T follicular helper cell (primary cell): ENCODE data around the gene MRPS12.

Experiments used
- DNase-seq: peaks from one replicate; pipeline ENCODE4 v3.0.0-alpha.2; 2020; ENCODE audit warnings: low read depth

MRPS12 gene

DNA sequence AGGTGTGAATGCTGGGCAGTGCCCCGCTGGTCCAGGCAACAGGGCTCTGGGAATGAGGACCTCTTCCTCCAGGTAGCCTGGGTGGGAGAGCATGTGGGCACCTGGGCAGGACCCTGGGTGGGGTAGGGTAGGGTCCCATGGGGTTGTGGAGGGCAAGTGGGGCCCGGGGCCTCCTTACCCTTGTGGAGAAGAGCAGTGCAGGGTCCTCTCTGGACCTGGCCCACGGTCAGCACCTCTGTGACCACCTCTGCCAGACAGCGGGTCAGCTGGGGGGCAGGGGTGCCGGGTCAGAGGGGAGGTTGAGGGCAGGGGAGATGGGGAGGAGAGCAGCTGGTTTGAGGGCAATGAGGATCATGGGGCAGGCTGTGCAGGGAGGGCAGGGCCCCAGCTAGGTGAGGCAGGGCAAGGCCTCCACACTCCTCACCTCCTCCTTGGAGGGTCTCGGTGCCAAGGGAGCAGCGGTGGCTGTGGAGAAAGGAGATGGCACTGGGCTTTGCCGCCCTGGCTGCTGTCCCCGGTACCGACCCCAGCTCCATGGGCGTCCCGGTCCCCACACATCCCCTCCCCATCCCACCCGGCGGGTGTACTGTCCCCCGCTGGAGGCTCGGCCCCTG lies 19.2 kb upstream of the MRPS12 start:
- no peak for DNase-seq

DNA sequence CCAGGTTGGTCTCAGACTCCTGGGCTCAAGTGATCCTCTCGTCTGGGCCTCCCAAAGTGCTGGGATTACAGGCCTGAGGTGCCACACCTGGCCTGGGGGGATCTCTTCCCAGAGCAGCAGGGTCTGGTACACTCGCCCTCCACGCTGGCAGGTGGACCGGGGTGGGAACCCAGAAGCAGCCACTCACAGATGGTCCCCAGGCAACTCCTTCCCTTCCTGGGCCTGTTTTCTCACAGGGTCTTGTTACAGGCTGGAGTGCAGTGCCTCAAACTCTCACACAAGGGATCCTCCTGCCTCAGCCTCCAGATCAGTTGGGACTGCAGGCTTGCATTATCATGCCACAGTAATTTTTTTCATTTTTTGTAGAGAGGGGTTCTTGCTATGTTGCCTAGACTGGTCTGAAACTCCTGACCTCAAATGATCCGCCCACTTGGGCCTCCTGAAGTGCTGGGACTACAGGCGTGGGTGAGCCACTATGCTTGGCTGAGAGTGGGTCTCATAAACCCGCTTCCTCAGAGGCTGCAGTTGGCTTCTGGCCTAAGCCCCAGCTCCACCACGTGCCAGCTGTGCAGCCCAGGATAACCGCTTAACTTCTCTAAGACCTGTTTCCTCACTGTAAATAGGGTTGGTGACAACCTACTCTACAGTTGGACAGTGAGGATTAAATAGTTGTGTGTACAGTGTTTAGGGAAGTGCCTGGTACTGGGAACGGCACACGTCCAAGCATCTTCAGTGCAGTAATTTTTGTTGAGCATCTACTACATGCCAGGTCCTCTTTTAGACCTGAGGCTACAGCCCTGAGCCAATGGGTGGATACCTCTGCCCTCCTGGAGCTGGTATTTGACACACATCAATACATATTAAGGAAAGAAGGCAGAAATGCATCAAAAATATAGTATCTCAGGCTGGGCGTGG lies 17.9 kb upstream of the MRPS12 start:
- DNase-seq, result no peak

DNA sequence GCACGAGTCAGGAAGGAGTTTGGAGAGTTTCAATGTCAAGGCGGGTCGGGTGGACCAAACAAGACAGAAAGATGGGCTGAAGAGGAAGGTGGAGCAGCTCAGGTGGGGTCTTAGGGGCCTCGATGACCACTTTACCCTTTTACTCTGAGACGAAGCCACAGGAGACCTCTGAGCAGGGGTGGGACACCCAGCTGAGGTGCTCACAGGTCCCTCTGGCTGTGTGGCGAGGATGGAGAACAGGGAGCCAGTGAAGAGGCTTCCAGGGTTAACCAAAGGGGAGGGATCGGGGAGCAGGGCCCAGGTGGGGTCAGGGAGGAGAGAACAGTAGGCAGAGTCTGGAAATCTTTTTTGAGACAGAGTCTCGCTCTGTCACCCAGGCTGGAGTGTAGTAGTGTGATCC lies 16.8 kb upstream of the MRPS12 start:
- DNase-seq, result no peak

DNA sequence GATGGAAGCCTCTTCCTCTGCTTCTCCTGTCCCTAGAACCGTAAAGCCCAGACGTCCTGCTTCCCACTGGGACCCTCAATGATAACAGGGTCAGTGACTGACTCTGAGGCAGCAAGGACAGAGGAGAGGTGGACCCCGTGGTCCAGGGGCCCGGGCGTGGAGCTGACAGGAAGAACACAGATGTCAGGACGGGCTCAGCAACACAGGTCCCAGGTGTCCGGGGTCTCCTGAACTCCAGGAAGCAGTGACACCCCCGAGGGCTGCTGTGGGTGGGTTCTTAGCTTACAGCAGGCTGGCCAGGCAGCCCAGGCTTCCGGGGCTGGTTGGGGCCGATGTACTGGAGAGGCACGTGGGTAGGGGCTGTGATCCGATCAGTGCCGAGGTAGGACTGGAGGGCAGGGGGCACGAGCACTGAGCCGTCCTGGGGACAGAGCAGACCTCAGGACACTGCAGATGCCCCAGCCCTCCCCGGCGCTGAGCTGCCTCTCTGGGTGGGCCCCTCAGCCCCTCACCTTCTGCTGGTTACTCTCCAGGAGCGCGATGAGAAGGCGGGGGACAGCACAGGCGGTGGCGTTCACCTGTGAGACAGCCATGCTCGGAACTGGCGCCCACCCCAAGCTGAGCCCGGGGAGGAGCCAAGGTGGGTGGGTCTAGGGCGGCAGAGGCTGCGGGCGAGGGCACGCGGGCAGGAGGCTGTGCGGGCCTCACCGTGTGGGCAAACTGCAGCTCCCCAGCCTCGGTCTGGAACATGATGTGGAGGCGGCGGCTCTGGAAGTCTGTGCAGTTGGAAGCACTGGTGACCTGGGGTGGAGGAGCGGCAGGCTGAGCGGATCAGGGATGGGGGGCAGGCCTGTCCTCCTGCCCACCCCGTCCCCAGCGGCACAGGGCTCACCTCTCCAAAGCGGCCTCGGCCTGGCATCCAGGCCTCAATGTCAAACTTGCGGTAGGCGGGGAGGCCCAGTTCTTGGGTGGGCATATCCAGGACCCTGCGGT lies 15.1 kb upstream of the MRPS12 start:
- DNase-seq, result no peak

DNA sequence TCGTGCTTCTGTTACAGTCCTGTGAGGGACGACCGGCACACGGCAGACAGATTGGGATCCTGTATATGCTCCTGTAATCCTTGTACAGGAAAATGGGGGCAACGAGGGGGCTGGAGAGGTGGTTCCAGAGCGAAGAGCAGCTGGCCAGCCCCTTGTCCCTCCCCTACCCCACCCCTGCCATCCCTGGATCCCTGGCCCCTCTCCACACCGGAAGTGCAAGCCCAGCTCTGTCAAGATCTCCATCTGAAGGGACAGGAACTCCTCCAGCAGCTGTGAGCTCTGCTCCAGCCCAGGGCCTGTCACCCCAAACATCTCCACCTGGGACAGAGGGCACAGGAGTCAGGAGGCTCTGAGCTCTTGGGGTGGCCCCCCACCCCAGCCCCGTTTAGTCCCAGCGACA lies 13.2 kb upstream of the MRPS12 start:
- no peak for DNase-seq

DNA sequence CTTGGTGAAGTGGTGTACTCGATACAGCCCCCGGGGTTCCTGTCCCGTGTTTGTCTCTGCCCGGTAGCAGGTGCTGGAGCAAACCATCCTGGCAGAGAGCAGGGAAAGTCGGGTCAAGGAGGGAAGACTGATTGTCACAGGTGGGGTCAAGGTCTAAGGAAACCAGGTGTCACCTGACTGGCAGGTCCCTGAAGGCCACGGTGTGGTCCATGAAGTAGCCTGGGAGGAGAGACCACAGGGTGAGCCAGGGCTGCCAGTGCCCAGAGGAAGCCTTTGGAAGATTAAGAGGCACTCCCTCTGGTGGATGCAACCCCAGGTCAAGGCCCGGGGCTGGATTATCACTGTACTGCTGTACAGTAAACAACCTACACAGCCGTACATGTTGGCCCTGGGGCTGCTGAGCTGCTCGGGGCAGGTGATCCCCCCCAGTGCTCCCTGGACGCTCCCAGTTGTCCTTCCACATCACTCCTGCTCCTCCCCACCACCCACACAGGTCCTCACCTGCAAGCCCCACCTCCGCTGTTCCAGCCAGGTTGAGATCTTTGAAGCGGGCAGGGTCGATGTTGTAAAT lies 12.7 kb upstream of the MRPS12 start:
- no peak for DNase-seq

DNA sequence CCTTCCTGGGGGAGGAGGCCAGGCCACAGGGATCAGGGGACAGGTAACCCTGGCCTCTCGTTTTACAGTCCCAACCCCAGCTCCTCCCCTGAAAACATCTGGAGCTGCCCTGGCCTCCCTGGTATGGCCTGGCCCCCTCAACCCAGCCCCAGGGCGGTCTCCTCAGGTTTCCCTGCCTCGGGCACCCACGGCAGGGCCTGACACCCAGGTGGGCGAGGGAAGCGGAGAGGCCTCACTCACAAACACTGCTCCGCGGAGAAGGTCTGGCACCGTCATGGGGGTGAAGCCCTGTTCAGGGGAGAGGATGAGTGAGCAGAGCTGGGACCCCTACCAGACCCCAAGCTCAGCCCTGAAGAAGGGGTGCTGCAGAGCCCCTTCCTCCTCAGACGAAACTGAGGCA lies 12.2 kb upstream of the MRPS12 start:
- DNase-seq, result no peak

DNA sequence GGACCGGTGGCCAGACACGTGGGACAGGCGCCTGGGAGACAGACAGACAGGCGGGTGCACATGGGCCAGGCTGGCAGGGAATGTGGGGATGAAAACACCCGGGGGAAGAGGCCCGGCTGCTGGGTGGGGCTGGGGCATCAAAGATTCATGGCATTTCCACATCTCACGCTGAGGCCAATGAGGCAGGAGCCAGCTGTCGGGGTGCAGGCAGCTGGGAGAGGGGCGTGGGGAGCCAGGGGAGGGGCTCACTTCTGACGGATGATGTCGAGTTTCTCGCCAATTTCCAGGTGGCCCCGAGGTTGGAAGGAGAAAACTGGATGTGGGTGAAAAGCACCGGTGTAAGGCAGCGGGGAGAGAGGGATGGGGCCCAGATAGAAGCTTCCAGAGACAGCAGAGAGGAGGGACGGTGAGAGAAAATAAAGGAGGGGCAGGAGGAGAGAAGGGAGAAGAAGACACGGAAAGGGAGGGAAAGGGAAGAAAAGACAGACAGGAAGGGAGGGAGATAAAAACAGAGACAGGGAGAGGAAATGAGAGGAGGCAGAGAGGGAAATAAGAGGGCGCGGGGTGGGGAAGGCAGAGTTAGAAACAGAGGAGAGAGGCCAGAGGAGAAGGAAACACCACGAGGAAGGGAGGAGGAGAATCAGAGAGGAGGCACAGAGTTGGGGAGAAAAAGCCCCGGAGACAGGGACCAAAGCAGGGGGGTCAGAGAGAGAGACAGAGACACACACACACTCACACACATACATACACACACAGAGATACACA lies 10.7 kb upstream of the MRPS12 start:
- no peak for DNase-seq

DNA sequence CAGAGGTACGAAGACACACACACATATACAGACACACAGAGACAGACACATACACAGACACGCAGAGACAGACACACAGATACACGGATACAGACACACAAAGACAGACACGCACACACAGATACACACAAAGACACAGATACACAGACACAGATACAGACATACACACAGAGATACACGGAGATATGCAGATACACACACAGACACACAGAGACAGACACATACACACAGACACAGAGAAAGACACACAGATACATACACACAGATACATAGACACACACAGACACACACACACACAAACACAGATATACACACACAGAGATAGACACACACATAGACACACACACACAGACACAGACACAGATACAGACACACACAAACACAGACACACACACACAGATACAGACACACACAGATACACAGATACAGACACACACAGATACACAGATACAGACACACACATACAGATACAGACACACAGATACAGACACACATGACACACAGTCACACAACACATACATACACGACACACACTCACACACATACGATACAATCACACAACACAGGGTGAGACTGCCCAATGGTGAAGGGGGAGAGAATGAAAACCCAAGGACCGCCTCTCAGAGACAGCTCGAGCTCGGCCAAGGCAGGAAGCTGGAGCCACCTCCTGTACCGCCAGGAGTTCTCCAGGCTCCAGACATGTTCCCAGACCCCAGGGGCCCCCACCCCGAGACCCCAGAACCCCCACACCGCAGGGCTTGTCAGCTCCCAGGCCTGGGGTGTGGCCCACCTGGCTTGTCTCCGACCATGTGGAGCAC lies 9.9 kb upstream of the MRPS12 start:
- no peak for DNase-seq

DNA sequence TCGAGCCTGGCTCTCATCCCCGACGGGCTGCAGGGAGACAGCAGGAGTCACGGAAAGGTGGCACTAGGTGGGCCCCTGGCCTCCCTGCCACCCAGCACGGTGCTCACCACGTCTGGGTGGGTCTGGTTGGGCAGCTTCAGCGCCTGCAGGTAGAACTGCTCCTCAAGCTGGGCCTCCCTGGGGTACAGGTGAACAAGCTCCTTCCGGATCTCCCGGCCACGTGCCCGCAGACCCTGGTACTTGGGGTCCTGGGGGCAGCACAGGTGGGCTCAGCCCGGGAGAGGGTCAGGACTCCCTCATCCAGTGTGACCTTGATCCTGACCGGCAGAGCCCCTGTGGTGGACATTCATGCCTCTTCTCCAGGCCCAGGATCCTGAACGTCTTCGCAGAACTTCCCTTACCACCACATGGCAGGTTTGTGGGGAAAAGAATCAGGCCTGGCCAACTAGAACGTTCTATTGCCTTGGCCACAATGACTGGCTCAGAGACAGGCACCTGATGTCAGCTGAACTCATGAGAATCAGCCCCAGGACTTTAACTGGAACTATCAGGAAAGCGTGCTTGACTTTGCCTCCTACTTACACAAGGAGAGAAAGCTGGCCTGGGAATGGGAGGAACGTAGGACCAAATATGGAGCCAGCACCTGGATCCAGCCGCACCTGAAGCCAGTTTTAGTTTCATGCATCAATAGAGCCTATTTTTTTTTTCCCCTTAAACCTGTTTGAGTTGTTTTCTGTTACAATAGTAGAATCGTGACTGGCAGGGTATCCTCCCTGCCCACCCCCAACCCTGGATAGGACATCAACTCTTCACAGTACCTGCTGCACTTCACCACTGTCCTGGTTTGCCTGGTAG lies 9.1 kb upstream of the MRPS12 start:
- DNase-seq, result no peak

DNA sequence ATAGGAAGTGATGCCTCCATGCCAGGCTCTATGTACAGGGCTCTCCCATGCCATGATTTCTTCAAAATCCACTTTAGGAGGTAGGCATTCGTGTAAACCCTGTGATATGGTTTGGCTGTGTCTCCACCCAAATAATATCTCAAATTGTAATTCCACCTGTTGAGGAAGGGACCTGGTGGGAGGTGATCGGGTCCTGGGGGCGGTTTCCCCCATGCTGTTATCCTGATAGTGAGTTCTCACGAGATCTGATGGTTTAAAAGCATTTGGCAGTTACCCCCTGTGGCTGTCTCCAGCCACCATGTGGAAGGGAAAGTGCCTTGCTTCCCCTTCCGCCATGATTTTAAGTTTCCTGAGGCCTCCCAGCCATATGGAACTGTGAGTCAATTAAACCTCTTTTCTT lies 8.3 kb upstream of the MRPS12 start:
- DNase-seq, result no peak

DNA sequence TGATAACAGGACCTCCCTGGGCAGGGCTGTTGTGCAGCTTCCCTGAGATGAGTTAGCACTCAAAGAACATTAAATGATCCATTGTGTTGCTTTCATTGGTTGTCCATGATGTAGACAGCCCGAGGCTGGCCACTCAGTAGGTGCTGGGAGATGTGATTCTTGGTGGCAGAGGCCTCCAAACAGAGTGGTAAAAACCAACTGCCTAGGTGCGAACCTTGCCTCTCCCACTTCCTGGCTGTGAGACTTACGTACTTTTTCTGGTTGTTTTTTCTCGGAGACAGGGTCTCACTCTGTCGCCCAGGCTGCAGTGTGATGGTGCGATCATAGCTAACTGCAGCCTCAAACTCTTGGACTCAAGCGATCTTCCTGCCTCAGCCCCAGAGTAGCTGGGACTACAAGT lies 6.4 kb upstream of the MRPS12 start:
- DNase-seq, result no peak

DNA sequence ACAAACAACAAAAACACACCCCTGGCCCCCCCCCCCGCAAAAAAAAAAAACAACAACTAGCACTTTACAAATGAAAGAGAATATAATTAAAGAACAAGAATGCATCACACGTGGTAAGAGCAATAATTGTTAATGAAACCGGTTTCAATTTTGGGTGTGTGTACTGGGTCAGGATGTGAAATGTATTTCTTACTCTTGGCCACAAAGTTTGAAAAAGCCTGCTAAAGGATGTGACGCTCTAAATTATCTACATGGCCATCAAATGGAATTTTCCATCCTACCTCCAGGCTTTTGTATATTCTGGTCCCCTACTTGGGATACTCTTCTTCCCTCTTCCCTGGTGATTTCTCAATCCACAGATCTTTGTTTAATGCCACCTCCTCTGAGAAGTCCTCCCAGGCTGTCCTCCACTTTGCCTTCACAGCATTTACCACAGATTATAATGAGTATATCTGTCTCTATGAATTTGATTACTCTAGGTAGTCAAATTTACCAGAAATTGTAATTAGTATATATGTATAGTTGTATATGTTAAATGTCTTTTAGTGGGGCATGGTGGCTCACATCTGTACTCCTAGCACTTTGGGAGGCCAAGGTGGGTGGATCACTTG lies 2.2 kb upstream of the MRPS12 start:
- no peak for DNase-seq

DNA sequence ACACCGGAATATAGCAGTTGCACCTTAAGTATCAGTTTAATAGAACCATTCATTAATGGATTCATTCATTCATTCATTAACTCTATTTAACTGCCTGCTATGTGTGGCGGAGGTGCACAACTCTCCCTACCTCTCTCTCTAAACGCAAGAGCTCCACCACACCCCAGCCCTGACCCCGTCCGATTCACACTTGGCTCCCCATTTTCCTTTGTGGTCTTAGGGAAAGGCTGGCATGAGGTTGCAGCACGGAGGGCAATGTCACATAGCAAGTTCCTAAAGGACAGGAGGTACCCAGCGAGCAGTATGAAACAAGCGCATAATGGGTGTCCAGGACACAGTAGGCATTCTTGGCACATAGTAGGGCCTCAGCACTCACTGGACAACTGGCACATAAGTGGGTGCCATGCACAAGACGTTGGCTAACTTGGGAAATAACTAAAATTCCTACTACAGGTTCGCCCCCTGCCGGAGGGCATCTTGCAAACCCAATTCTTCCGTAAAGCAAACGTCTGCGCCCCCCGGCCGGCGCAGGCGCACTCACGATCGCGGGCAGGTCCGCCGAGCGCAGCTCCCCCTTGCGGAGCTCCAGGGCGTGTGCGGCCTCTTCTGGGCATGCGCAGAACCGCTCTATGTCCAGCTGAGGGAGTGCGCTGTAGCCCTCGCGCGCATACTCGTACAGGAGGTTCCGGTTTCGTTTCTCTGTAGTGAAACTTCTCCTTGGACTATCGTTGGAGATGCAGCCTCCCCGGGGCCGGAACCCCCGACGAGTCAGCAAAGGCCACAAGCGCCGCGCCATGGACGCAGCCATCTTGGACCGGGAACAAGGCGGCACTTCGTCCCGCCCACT lies 592 bp upstream of the MRPS12 start, which contains the start of gene SARS2:
Gene SARS2 (minus strand): TSS at position 835 of the 847 bp plus-strand sequence. CDS start 27 bp downstream, at position 808.
- DNase-seq, result peak; percentile 88

DNA sequence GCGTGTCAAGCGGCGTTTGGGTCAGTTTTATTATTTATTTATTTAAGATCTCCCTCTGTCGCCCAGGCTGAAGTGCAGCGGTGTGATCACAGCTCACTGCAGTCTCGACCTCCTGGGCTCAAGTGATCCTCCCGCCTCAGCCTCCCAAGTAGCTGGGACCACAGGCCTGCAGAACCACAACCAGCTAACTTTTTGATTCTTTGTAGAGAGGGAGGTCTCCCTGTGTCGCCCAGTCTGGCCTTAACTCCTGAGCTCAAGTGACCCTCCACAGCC lies 713 bp downstream of the MRPS12 start:
- DNase-seq, result no peak

DNA sequence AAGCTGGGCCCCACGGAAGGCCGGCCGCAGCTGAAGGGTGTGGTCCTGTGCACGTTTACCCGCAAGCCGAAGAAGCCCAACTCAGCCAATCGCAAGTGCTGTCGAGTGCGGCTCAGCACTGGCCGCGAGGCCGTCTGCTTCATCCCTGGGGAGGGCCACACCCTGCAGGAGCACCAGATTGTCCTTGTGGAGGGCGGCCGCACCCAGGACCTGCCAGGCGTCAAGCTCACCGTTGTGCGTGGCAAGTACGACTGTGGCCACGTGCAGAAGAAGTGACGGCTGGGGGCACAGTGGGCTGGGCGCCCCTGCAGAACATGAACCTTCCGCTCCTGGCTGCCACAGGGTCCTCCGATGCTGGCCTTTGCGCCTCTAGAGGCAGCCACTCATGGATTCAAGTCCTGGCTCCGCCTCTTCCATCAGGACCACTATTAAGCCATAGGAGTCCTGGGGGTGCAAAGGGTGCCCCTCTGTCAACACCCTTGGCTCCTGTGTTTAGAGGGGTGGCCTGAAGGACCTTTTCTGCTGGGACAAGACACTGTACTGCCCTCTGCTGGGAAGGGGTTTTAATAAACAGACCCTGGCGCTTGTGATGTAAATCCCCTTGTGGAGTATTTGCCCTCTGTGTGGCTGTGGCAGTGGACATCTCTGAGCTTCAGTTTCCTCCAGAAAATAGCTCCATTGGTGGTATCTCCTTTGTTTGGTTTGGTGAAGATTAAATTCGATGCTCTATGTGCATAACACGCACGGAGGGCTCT lies 1.9 kb downstream of the MRPS12 start:
- no peak for DNase-seq

DNA sequence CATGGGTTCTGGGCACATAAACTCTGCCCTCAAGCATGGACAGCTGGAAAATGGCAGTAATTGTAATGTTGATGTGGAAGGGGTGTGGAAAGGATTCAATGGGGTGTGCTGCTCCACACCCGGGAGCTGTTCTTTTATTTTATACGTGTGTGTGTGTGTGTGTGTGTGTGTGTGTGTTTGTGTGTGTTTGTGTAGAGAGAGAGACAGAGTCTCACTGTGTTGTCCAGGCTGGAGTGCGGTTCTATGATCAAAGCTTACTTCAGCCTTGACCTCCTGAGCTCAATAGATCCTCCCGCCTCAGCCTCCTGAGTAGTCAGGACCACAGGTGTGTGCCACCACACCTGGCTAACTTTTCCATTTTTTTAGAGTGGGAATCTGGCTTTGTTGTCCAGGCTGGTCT lies 2.8 kb downstream of the MRPS12 start:
- no peak for DNase-seq
